ENCODE results near the gene LRRK1.

LRRK1 gene

DNA sequence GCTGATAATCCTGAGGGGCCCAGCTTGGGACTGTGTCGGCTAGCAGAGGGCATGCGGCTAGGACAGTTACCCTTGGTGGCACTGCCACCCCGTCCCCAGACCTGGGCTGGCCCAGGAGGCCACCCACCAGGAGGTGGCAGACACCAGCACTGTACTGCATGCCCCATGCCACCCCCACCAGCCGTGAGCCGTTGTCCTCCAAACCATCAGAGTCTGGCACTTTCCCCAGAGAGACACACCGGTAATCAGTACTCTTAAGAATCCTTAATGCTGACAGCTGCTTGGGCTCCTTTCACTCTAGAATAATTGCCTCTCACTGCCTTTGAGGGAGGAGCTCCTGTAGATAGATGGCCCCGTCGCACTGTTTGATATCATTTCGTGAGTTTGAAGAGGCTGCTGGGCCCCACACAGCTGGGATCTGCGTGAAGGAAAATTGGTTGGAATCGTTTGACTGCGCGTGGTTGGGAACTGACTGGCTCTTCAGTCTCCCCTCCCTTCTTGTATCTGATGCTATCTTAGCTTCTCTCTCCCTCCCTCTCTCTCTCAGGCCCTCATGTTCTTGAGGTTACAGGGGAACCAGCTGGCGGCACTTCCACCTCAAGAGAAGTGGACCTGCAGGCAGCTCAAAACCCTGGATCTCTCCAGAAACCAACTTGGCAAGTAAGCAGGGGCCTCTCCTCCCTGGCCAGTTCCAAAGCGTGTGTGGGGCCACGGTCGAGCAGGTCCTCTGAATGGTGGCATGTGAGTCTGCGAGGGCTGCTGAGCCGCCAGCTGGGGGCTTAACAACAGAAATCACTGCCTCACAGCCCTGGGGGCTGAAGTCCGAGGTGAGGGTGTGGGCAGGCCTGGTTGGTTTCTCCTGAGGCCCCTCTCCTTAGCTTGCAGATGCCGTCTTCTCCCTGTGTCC, 94.9 kb downstream of the LRRK1 start:
- DNase-seq (ENCODE audit: low read depth in 2 of 2): no peak
- no peak overlapping the region for H3K4me3 ChIP-seq (replicated peaks in 1 of 2; ENCODE audit: low read depth in 2 of 2, low read length in 2 of 2)
- TF ChIP-seq, protein P1, sequence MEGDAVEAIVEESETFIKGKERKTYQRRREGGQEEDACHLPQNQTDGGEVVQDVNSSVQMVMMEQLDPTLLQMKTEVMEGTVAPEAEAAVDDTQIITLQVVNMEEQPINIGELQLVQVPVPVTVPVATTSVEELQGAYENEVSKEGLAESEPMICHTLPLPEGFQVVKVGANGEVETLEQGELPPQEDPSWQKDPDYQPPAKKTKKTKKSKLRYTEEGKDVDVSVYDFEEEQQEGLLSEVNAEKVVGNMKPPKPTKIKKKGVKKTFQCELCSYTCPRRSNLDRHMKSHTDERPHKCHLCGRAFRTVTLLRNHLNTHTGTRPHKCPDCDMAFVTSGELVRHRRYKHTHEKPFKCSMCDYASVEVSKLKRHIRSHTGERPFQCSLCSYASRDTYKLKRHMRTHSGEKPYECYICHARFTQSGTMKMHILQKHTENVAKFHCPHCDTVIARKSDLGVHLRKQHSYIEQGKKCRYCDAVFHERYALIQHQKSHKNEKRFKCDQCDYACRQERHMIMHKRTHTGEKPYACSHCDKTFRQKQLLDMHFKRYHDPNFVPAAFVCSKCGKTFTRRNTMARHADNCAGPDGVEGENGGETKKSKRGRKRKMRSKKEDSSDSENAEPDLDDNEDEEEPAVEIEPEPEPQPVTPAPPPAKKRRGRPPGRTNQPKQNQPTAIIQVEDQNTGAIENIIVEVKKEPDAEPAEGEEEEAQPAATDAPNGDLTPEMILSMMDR (IDR thresholded peaks at IDR 0.05; ENCODE audit: low read depth, low read length): no peak

DNA sequence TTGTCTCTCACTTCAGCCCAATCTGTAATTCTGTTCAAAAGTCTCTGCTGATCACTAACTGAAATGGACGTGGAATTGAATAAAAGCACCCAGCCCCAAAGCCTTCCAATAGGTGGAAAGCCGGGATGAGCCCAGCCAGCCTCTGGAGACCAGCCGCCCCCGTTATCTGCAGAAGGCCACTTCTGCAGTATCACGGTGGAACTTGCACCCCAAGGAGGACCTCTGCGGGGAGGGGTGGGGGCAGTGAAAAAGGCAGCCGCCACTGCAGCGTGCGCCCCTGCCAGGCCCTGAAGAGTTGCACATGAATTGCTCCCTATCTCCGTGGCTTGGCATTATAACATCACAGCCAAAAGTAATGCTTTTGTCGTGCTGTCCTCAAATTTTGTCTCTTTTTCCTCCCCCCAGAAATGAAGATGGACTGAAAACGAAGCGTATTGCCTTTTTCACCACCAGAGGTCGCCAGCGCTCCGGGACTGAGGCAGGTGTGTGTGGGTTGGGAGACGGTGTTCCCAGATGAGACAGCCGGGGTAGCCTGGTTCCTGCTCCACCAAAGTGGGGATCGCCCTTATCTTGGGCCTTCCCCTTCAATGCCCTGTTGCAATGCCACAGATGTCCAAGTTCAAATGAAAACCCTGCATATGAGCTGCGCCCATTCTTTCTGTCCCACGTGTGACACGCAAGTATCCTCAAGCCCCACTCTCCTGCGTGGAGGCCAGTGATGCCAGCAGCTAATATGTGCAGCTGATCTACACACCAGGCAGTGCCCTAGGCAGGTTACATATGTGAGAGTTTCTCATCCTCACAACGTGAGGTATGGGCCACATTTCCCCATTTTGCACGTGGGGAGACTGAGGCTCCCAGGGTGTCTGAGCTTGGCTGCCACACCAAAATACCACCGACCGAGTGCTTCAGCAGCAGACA, 96.0 kb downstream of the LRRK1 start:
- peak; percentile 81 for DNase-seq (ENCODE audit: low read depth in 2 of 2)
- TF ChIP-seq, protein P1 (IDR thresholded peaks at IDR 0.05; ENCODE audit: low read depth, low read length): peak; percentile 94
- H3K4me3 ChIP-seq (replicated peaks in 1 of 2; ENCODE audit: low read depth in 2 of 2, low read length in 2 of 2): no peak overlapping the region

DNA sequence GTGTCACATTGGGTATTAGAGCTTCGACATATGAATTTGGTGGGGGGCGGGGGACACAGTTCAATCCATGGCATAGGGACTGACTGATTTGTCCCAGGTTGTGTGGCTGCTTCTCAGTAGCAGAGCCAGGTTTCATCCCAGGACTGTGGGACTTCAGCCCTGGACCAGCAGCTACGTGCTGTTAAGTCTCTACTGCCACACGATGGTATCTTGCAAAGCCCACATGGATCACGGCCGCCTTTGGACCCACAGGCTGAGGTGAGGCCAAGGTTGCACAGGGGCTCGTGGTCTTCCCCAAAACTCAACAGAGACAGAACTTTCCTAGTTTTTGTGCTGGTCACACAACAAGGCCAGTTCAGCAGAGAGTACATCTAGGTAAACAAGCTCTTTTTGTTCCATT, 97.4 kb downstream of the LRRK1 start:
- TF ChIP-seq, protein P1 (IDR thresholded peaks at IDR 0.05; ENCODE audit: low read depth, low read length): no peak
- no peak overlapping the region for H3K4me3 ChIP-seq (replicated peaks in 1 of 2; ENCODE audit: low read depth in 2 of 2, low read length in 2 of 2)
- DNase-seq (ENCODE audit: low read depth in 2 of 2): no peak

DNA sequence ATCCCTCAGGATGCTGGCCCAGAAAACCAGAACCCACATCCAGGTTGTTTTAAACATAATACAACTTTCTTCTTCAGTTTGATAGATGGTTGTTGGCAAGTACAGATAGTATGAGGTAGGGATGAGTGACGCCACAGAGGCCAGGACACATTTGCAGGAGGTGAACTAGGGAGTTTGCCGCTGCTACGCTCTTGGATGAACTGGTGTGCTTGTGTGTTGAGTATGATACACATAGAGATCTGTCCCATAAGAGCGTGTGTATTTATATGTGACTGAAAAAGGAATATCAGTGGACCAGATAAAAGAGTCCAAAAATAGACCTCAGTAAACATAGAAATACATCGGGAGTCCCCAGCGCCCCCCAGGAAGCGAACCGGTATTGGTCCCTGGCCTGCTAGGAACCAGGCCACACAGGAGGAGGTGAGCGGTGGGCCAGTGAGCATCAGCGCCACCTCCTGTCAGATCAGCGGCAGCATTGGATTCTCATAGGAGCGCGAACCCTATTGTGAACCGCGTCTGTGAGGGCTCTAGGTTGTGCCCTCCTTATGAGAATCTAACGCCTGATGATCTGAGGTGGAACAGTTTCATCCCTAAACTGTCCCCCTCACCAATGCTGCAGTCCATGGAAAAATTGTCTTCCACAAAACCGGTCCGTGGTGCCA, 98.1 kb downstream of the LRRK1 start:
- DNase-seq (ENCODE audit: low read depth in 2 of 2): peak in 1 of 2 donors; percentile 23
- H3K4me3 ChIP-seq (replicated peaks in 1 of 2; ENCODE audit: low read depth in 2 of 2, low read length in 2 of 2): no peak overlapping the region

DNA sequence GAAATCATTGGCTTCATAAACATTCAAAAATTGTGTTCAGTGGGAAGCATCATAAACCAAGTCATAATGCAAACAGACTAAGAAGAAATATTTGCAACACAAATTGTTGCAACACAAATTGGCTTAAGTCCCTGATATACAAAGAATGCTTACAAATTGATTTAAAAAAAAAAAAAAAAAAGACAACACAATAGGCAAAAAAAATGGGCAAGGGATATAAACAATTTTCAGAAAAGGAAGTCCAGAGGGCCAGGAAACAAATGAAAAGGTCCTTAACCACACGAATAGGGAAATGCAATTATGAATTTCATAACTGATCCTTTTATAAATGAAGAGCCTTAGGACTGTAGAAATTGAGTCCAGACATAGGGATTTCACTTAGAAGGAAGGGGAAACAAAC, 98.9 kb downstream of the LRRK1 start:
- TF ChIP-seq, protein P1 (IDR thresholded peaks at IDR 0.05; ENCODE audit: low read depth, low read length): no peak
- DNase-seq (ENCODE audit: low read depth in 2 of 2): peak; percentile 86 to 90
- H3K4me3 ChIP-seq (replicated peaks in 1 of 2; ENCODE audit: low read depth in 2 of 2, low read length in 2 of 2): no peak overlapping the region

More for the DNA sequence above, 98.1 kb downstream of the LRRK1 start:
- TF ChIP-seq, protein P1 (IDR thresholded peaks at IDR 0.05; ENCODE audit: low read depth, low read length): peak; percentile 33

DNA sequence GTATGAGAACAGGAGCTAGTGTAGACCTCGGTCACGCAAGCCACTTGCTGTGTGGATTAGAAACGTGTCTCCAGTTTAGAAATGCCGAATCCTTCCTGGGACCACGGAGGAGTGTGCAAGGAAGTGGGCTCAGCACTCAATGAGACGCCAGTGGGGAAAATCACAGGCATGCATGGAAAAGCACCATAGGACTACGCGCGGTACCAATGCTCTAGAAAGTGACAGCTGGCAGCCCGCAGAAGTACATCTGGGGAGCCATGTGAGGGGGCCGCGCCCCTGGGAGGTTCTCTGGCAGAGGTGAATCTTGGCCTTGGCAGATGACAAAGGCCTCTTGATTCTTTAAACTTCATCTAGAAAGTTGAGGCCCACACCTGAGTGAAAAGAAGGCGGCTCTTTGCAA, 99.3 kb downstream of the LRRK1 start:
- DNase-seq (ENCODE audit: low read depth in 2 of 2): no peak
- H3K4me3 ChIP-seq (replicated peaks in 1 of 2; ENCODE audit: low read depth in 2 of 2, low read length in 2 of 2): no peak overlapping the region
- TF ChIP-seq, protein P1 (IDR thresholded peaks at IDR 0.05; ENCODE audit: low read depth, low read length): no peak
